CD14-positive monocyte (primary cell): ENCODE data around the gene TREM1. TPM values are rescaled to one million over a fixed set of nuclear protein-coding genes. Genes with fewer than 3 reads are reported as not detected.
A peak's percentile ranks its signal among the peaks of the same experiment; 100 is the strongest.

ENCODE experiments used
- DNase-seq, 3 donors: peaks; one replicate each; pipeline ENCODE4 v3.0.0-alpha.2; 2011 to 2022
- H2AFZ ChIP-seq: 2 replicates; pipeline ENCODE4 v1.6.0; 2012; ENCODE audit warnings: mild to moderate bottlenecking, low read depth, low read length, inconsistent platforms; ENCODE audit not compliant: insufficient read depth, poor library complexity, severe bottlenecking
- H3K27ac ChIP-seq, 2 donors: 1 replicate in 1 of 2; 2 replicates in 1 of 2; pipeline ENCODE4 v1.5.1; 2012 to 2013; ENCODE audit warnings: low read length in 2 of 2, control low read depth in 1 of 2, inconsistent platforms in 1 of 2, low read depth in 1 of 2, mild to moderate bottlenecking in 1 of 2
- H3K27me3 ChIP-seq, 2 donors: one replicate each; pipeline versions ENCODE4 v1.6.0 to v1.6.1; 2011 to 2013; ENCODE audit warnings: low read length in 2 of 2; ENCODE audit not compliant: control insufficient read depth in 2 of 2, insufficient read depth in 2 of 2
- H3K36me3 ChIP-seq, 2 donors: replicated peaks in 1 of 2; 1 replicate in 1 of 2; 2 replicates in 1 of 2; pipeline versions ENCODE4 v1.5.1 to v1.6.1; 2012 to 2013; ENCODE audit warnings: low read length in 2 of 2, control low read depth in 1 of 2, inconsistent platforms in 1 of 2, mild to moderate bottlenecking in 1 of 2; ENCODE audit not compliant: insufficient read depth in 2 of 2, control insufficient read depth in 1 of 2
- H3K4me1 ChIP-seq, 2 donors: 1 replicate in 1 of 2; 2 replicates in 1 of 2; pipeline versions ENCODE4 v1.5.1 to v1.6.1; 2012 to 2013; ENCODE audit warnings: low read length in 2 of 2, control low read depth in 1 of 2, inconsistent platforms in 1 of 2, mild to moderate bottlenecking in 1 of 2, moderate library complexity in 1 of 2; ENCODE audit not compliant: insufficient read depth in 2 of 2, control insufficient read depth in 1 of 2
- H3K4me2 ChIP-seq: replicated peaks from 2 replicates; pipeline ENCODE3; 2012; ENCODE audit warnings: low read length, moderate library complexity, mild to moderate bottlenecking; ENCODE audit not compliant: poor library complexity, severe bottlenecking; ENCODE audit errors: extremely low read depth
- H3K4me3 ChIP-seq, 3 experiments: fragments of 200-600 bp in 1 of 3; sonication (generic) in 1 of 3; replicated peaks in 1 of 3; 1 replicate in 2 of 3; 2 replicates in 1 of 3; pipeline ENCODE4 v1.5.1; 2011 to 2013; ENCODE audit warnings: low read length in 3 of 3, mild to moderate bottlenecking in 3 of 3, control low read depth in 2 of 3, low read depth in 2 of 3, inconsistent platforms in 1 of 3, moderate library complexity in 1 of 3
- H3K79me2 ChIP-seq: 2 replicates; pipeline ENCODE4 v1.6.0; 2012; ENCODE audit warnings: mild to moderate bottlenecking, control low read depth, inconsistent platforms, low read length, moderate library complexity; ENCODE audit not compliant: insufficient read depth
- H3K9ac ChIP-seq: 2 replicates; pipeline ENCODE4 v1.6.0; 2017; ENCODE audit warnings: low read length, mild to moderate bottlenecking; ENCODE audit not compliant: insufficient read depth, poor library complexity, severe bottlenecking
- H3K9me3 ChIP-seq, 2 donors: replicated peaks in 1 of 2; 1 replicate in 1 of 2; 2 replicates in 1 of 2; pipeline versions ENCODE4 v1.5.1 to v1.6.1; 2012 to 2013; ENCODE audit warnings: low read length in 2 of 2, control low read depth in 1 of 2; ENCODE audit not compliant: control insufficient read depth in 1 of 2, insufficient read depth in 1 of 2
- H4K20me1 ChIP-seq: 2 replicates; pipeline ENCODE4 v1.6.0; 2012; ENCODE audit warnings: mild to moderate bottlenecking, low read length, control low read depth, moderate library complexity; ENCODE audit not compliant: insufficient read depth
- H3K27ac Mint-ChIP-seq, 7 donors: one replicate each; pipeline ENCODE4 v1.8.0; 2020; ENCODE audit warnings: mild to moderate bottlenecking in 7 of 7, mixed read lengths in 7 of 7, moderate library complexity in 6 of 7, inconsistent platforms in 2 of 7
- H3K27me3 Mint-ChIP-seq, 3 donors: one replicate each; pipeline ENCODE4 v1.8.0; 2021 to 2022; ENCODE audit warnings: low read depth in 3 of 3, mild to moderate bottlenecking in 3 of 3, mixed read lengths in 3 of 3, moderate library complexity in 3 of 3, inconsistent platforms in 1 of 3
- H3K36me3 Mint-ChIP-seq, 2 donors: one replicate each; pipeline ENCODE4 v1.8.0; 2020; ENCODE audit warnings: mixed read lengths in 2 of 2, inconsistent platforms in 1 of 2, mild to moderate bottlenecking in 1 of 2
- H3K4me1 Mint-ChIP-seq: one replicate; pipeline ENCODE4 v1.8.0; 2020; ENCODE audit warnings: mild to moderate bottlenecking, mixed read lengths
- H3K4me3 Mint-ChIP-seq, 2 donors: one replicate each; pipeline ENCODE4 v1.8.0; 2020; ENCODE audit warnings: mild to moderate bottlenecking in 2 of 2, mixed read lengths in 2 of 2, moderate library complexity in 1 of 2
- H3K9me3 Mint-ChIP-seq, 7 donors: one replicate each; pipeline ENCODE4 v1.8.0; 2020 to 2022; ENCODE audit warnings: mixed read lengths in 7 of 7, mild to moderate bottlenecking in 6 of 7, moderate library complexity in 6 of 7, inconsistent platforms in 2 of 7
- CTCF ChIP-seq: fragments of 200-600 bp; IDR thresholded peaks from one replicate; pipeline ENCODE4 v1.8.0; 2022; ENCODE audit warnings: antibody characterized with exemption, mild to moderate bottlenecking
- WGBS: methylation state at CpG from one replicate; pipeline ENCODE4 v1.1.5; 2013; ENCODE audit warnings: missing lambda C conversion rate; ENCODE audit not compliant: insufficient coverage; 5-methylcytosine and 5-hydroxymethylcytosine counted together
- intact Hi-C, 2 donors: fragments of 100-400 bp; cut with micrococcal nuclease; formaldehyde crosslinking; loops; one replicate each; pipeline versions ENCODE4 v1.15.0 to v1.15.1; 2023
- polyA plus RNA-seq, 3 donors: library from polyadenylated mRNA; depleted of rRNA in 1 of 3; unstranded in 2 of 3; stranded (reverse) in 1 of 3; fragments of 300-500 nt in 2 of 3; fragments of >200 nt in 1 of 3; fragmentation: Illumina TruSeq in 2 of 3; gene quantifications; 1 replicate in 2 of 3; 2 replicates in 1 of 3; pipeline ENCODE4 v1.2.3, GENCODE V29; 2012 to 2021

Gene TREM1
- polyA plus RNA-seq, 3 donors, result 175 to 303 (median 240) TPM

GRCh38 chr6:41262401-41262800 is 24.1 kb downstream of the TREM1 start:
- 100% methylated on average over 2 of the region's 2 CpGs for WGBS
- Histone ChIP-seq H3K4me1 (no peaks in the 10 kb centered on the region), H3K9me3 (peaks cover 5 to 36% of the 10 kb centered on the region in 2 donors), H3K27me3 (no peaks in the 10 kb centered on the region), H3K79me2 (no peaks in the 10 kb centered on the region), H3K4me2 (no peak overlapping the region), H4K20me1 (no peaks in the 10 kb centered on the region), H3K9ac (no peak overlapping the region), H2AFZ (no peak overlapping the region), H3K36me3 (peaks cover 0 to 15% of the 10 kb centered on the region in 2 donors), H3K4me3 (no peak overlapping the region), H3K27ac (no peak overlapping the region)
- H3K4me3 Mint-ChIP-seq, result no peak overlapping the region
- H3K36me3 Mint-ChIP-seq, result peaks cover 9 to 50% of the 10 kb centered on the region in 2 donors
- peaks cover 29 to 52% (median 42%) of the 10 kb centered on the region in 7 donors for H3K9me3 Mint-ChIP-seq
- peaks cover 14% of the 10 kb centered on the region for H3K4me1 Mint-ChIP-seq
- no peak for DNase-seq
- no peak overlapping the region for H3K27ac Mint-ChIP-seq
- intact Hi-C loops, result no loop called here
- H3K27me3 Mint-ChIP-seq, result peaks cover 0 to 2% (median 0%) of the 10 kb centered on the region in 3 donors
- no peak for TF ChIP-seq CTCF

- H3K27ac Mint-ChIP-seq, result peak overlapping the region in 2 of 7 donors; percentile 30 to 65
- H3K27me3 Mint-ChIP-seq, result peaks cover 0 to 2% (median 0%) of the 10 kb centered on the region in 3 donors
- Histone ChIP-seq H2AFZ (no peak overlapping the region), H3K27me3 (no peaks in the 10 kb centered on the region), H3K4me2 (no peak overlapping the region), H3K36me3 (peaks cover 0 to 7% of the 10 kb centered on the region in 2 donors), H3K9me3 (peaks cover 5 to 28% of the 10 kb centered on the region in 2 donors), H3K27ac (no peak overlapping the region), H3K9ac (no peak overlapping the region), H3K4me3 (no peak overlapping the region), H3K4me1 (no peaks in the 10 kb centered on the region), H3K79me2 (no peaks in the 10 kb centered on the region), H4K20me1 (peaks cover 6% of the 10 kb centered on the region)
- no peak for DNase-seq
- peaks cover 19% of the 10 kb centered on the region for H3K4me1 Mint-ChIP-seq
- intact Hi-C loops, result no loop called here
- H3K9me3 Mint-ChIP-seq, result peaks cover 24 to 45% (median 32%) of the 10 kb centered on the region in 7 donors
- TF ChIP-seq CTCF, result no peak
- H3K4me3 Mint-ChIP-seq, result no peak overlapping the region
- peaks cover 11 to 57% of the 10 kb centered on the region in 2 donors for H3K36me3 Mint-ChIP-seq
- WGBS, result no CpG with 5 or more reads among the region's 1 CpG
These were observed 28.3 kb downstream of the TREM1 start for GRCh38 chr6:41258196-41258493.
